SW 1271 (cell line): ENCODE results near the gene SH3BP4.
"Not testable (repeated sequence)": the region's sequence is repeated elsewhere in the genome, so short reads cannot be mapped to it uniquely, and the experiment has no call there.

ENCODE experiments used
- DNase-seq, 2 experiments: peaks; one replicate each; lab custom pipeline; 2025; lab: John Stamatoyannopoulos, UW

SH3BP4 gene

GRCh38 chr2:235017441-235017840, 65.6 kb downstream of the SH3BP4 start:
- no peak for DNase-seq

- no peak for DNase-seq
Observed at GRCh38 chr2:235018838-235019237, 67.0 kb downstream of the SH3BP4 start.

GRCh38 chr2:235020141-235020540, 68.3 kb downstream of the SH3BP4 start:
- DNase-seq, result not testable (repeated sequence)

GRCh38 chr2:235021752-235022151, 69.9 kb downstream of the SH3BP4 start:
- peak; percentile 50 to 91 for DNase-seq

- peak in 1 of 2 experiments; percentile 16 for DNase-seq
Observed at GRCh38 chr2:235024191-235024860, 72.5 kb downstream of the SH3BP4 start.

- no peak for DNase-seq
Observed at GRCh38 chr2:235024931-235025773, 73.3 kb downstream of the SH3BP4 start.

GRCh38 chr2:235025800-235026536, 74.2 kb downstream of the SH3BP4 start:
- peak; percentile 30 to 63 for DNase-seq

- peak in 1 of 2 experiments; percentile 12 for DNase-seq
Observed at GRCh38 chr2:235026649-235027557, 75.1 kb downstream of the SH3BP4 start.

- DNase-seq, result no peak
Observed at GRCh38 chr2:235027558-235028214, 75.9 kb downstream of the SH3BP4 start.

- DNase-seq, result no peak
Observed at GRCh38 chr2:235028646-235029045, 76.8 kb downstream of the SH3BP4 start.

- no peak for DNase-seq
Observed at GRCh38 chr2:235029054-235029453, 77.2 kb downstream of the SH3BP4 start.

GRCh38 chr2:235030126-235030525, 78.3 kb downstream of the SH3BP4 start:
- DNase-seq, result no peak

- DNase-seq, result no peak
Observed at GRCh38 chr2:235030936-235031335, 79.1 kb downstream of the SH3BP4 start.

- no peak for DNase-seq
Observed at GRCh38 chr2:235031686-235032373, 80.0 kb downstream of the SH3BP4 start.

GRCh38 chr2:235032466-235032865, 80.6 kb downstream of the SH3BP4 start:
- no peak for DNase-seq

GRCh38 chr2:235032949-235033348, 81.1 kb downstream of the SH3BP4 start:
- no peak for DNase-seq

GRCh38 chr2:235034265-235035118, 82.7 kb downstream of the SH3BP4 start:
- DNase-seq, result no peak

GRCh38 chr2:235037604-235038166, 85.9 kb downstream of the SH3BP4 start:
- DNase-seq, result no peak
